RPMI7951 (cell line): ENCODE measurements around the gene FAM9A. TPM values are rescaled to one million over a fixed set of nuclear protein-coding genes. Genes with fewer than 3 reads are reported as not detected.

Experiments
- DNase-seq: peaks from one replicate; pipeline ENCODE4 v3.0.0-alpha.2; 2012; ENCODE audit warnings: low read depth
- total RNA-seq: library from RNA; depleted of rRNA; stranded (reverse); fragments of >200 nt; shearing (Covaris generic); gene quantifications from 2 replicates; pipeline ENCODE4 v1.2.3, GENCODE V29; 2014; rRNA removed

The FAM9A gene
- not detected in 2 replicates for total RNA-seq

- no peak for DNase-seq
These were observed at the start of gene FAM9A for GRCh38 chrX:8801041-8801599. Gene FAM9A, minus strand, starts transcription at chrX:8801383. Its CDS starts 1,212 bp downstream, at chrX:8800171.

- DNase-seq: no peak
These were observed 49.3 kb upstream of the FAM9A start for GRCh38 chrX:8850478-8850877.

- DNase-seq: no peak
These were observed 48.8 kb upstream of the FAM9A start for GRCh38 chrX:8849945-8850344.

DNA sequence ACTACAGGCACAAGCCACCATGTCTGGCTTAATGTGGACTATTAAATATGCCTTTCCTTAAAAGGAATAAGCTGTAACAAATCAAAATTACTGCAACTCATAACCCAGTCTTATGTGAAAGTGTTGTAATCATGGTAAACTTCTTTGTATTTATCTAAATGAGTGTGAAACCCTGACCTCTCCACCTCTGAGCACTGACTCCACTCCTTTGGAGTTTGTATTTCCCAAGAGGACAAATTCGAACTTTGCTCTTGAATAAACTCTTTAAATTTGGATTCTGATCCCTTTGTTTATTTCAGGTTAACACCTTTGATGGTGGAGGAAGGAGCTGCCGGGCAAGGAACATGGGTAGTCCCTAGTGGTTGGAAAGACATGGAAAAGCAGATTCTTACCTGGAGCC, 48.3 kb upstream of the FAM9A start:
- DNase-seq: no peak

DNA sequence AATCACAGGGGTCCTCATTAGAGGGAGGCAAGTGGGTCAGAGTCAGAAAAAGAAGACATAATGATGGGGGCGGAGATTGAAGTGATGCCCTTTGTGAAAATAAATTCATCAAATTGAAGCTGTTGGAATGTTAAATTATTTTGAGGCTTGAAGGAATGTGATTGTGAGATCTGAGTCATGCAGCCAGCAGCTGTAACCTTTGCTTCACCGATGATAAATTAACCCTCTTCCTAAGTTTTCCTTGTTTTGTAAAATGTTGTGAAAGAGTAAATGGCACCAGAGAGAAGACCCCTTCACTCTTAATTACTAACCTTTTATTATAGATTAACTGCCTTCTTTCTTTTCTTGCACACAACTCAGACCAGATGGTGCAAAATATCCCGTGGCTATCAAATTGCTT, 47.7 kb upstream of the FAM9A start:
- DNase-seq: peak; percentile 49

DNA sequence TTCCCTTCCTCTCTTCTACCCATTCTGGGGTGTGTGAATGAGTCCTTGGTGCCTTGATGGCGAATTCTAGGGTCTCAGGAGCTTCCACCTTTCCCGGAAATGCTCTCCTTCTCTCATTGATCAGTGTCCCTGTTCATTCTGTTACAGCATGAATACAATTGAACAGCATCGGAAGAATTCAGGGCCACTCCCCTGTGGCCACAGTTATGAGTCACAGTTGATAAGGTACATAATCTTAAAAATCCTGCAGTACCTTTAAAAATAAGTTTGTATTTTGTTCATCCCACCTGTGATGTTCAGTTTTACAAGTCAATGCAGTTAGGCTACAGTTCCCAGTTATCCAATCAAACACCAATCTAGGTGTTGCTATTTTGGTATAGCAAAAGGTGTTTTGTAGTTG, 47.3 kb upstream of the FAM9A start:
- DNase-seq: no peak

- DNase-seq: no peak
These were observed 46.2 kb upstream of the FAM9A start for GRCh38 chrX:8847360-8847759.

GRCh38 chrX:8846266-8846665, 45.1 kb upstream of the FAM9A start:
- DNase-seq: peak; percentile 71

GRCh38 chrX:8845469-8845868, 44.3 kb upstream of the FAM9A start:
- DNase-seq: peak; percentile 49

GRCh38 chrX:8845060-8845459, 43.9 kb upstream of the FAM9A start:
- DNase-seq: peak; percentile 91

- DNase-seq: no peak
These were observed 43.0 kb upstream of the FAM9A start for GRCh38 chrX:8844157-8844556.

- DNase-seq: peak; percentile 72
These were observed 40.7 kb upstream of the FAM9A start for GRCh38 chrX:8841911-8842310.

GRCh38 chrX:8834392-8834791, 33.2 kb upstream of the FAM9A start:
- DNase-seq: no peak

DNA sequence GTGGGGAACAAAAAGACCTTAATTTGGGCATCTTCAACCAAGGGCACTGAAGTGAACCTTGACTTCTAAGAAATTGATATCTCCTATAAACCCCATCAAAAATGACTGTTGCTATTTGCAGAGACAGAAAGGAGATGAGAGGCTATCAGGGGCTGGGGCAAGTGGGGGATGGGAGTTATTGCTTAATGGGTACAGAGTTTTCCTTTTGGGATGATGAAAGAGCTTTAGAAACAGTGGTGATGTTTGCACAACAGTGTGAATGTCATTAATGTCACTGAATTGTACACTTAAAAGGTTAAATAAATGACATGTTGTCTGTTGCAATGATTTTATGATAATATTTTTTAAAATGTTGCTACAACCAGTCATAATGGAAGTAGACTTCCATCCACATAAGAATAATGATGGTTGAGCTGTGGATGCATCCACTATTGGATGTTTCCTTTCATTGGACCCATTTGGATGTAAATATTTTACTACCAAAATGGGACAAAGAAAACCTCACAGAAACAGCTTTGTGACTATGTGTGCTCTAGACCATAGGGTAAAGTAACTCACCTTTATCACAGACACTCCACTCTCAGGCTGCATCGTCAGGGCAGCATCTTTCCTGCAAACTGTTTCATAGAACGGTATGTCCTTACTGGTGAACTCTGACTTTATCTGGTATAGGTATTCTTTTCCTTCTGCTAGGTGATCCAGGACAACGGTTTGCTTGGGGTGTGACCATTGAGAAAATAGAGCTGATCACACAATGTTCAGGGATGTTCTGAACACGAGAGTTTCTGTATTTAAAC, 31.6 kb upstream of the FAM9A start:
- DNase-seq: no peak

GRCh38 chrX:8823698-8824097, 22.5 kb upstream of the FAM9A start:
- no peak for DNase-seq

- DNase-seq: no peak
These were observed 20.8 kb upstream of the FAM9A start for GRCh38 chrX:8822002-8822401.

DNA sequence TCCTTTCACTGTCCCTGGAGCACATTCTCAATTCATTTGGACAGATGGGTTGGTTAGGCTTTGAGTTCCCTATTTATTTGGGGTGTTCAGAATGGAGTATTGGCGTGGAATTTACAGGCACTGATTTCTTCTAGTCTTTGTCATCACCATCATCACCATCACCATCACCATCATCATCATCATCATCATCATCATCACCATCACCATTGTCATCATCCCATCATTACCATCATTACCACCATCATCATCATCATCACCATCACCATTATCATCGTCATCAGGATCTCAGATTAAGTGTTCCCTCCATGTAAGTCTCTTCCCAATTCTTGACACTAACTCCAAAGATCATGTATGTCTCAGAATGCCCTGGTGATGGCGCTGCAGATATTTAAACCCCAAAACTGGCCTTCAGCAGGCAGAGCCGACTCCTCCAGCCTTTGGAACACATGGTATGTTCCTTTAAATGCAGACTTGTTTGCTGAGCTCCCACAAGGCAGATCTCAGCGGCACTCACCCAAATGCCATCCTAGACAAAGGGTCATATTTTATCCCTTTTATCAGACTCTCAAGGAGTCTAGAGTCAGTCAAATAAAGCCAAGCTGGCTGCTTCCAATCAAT, 19.8 kb upstream of the FAM9A start:
- peak; percentile 33 for DNase-seq

DNA sequence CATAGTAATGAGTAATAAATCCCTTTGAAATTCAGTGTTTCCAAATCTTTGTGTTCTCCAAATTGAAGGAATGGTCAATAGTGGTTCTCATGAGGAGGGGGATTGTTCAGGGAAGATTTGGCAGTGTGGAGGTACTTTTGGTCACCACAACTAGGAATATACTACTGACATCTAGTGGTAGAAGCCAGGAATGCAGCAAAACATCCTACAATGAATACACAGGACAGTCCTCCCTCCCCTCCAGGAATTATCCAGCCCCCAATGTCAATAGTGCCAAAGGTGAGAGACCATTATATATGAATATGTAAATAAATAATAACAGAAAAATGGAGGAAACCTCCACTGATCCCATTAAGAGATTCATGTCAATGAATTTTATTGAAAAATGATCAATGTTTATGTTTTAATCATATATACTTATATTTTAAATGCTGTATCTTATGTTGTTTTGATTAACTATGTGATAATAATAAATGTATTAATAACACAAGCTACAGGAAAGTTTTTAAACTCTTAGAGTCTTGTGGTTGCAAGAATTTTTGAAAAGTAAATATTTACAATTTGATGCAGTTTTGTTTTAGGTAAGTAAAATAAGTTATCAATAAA, 14.4 kb upstream of the FAM9A start:
- DNase-seq: peak; percentile 50

DNA sequence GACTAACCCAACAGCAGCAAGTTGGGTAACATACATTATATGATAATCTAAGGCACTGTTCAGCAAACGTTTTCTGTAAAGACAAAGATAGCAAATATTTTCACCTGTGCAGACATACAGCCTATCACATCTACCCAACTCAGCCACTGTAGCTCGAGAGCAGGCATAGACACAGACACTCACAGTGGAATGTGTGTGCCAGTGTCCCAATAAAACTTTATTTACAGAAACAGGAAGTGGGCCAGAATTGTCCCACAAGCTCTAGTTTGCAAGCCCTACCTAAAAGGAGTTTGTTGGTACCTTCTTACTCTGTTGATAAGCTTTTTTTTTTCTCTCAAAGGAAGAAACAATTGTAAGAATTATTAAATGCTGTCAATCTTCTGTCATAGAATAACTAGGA, 11.9 kb upstream of the FAM9A start:
- no peak for DNase-seq

GRCh38 chrX:8811611-8812010, 10.4 kb upstream of the FAM9A start:
- DNase-seq: no peak

DNA sequence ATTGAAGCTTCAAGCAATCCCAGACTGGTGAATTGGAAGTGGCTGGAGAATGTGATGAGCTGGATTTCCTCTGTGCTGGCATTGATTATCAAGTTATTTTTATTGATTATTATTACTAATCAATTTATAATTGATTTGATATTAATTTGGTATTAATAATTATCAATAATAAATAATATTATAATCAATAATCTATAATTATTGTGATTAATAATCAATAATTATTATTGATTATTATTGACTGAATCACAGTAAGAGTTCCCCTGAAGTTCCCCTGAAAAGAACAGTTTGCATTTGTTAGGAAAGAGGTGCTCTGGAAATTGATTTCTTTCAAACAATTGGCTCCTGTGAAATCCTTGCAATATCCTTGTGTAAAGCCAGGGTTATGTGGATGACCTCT, 7.5 kb upstream of the FAM9A start:
- DNase-seq: no peak

GRCh38 chrX:8805974-8806373, 4.8 kb upstream of the FAM9A start:
- DNase-seq: no peak

- DNase-seq: no peak
These were observed 3.9 kb upstream of the FAM9A start for GRCh38 chrX:8805046-8805445.
